ENCODE measurements around the gene RNF144A. TPM values are rescaled to one million over a fixed set of nuclear protein-coding genes. Genes with fewer than 3 reads are reported as not detected.

RNF144A gene
- polyA plus RNA-seq, 1 experiment: 0.24 TPM

GRCh38 chr2:7053650-7054265, 136.5 kb downstream of the RNF144A start:
- Histone ChIP-seq H3K27ac (ENCODE audit: low read depth, low read length) (no peak overlapping the region), H3K27me3 (ENCODE audit: control insufficient read depth, insufficient read depth, low read length) (no peaks in the 10 kb centered on the region), H3K9me3 (ENCODE audit: control insufficient read depth, insufficient read depth, low read length) (no peaks in the 10 kb centered on the region), H3K4me3 (ENCODE audit: low read depth, low read length) (no peak overlapping the region)
- ChIA-PET POLR2A (no interaction called here), CTCF (interaction anchor here (0.6 to 1.2 kb wide), 3 partner anchors 9 to 150 kb away, joined by 3 read pairs; no protein-coding TSS in a partner anchor)
- no peak for DNase-seq (ENCODE audit: low read depth, low spot score)
- no peak for TF ChIP-seq CTCF (IDR thresholded peaks at IDR 0.05; ENCODE audit: low read depth, low read length)

GRCh38 chr2:7057865-7058400, 140.7 kb downstream of the RNF144A start:
- TF ChIP-seq CTCF (IDR thresholded peaks at IDR 0.05; ENCODE audit: low read depth, low read length): no peak
- ChIA-PET CTCF (interaction anchor here (0.9 to 1.7 kb wide), 2 partner anchors 14 to 40 kb away, joined by 3 to 8 read pairs; no protein-coding TSS in a partner anchor), POLR2A (no interaction called here)
- Histone ChIP-seq H3K27ac (ENCODE audit: low read depth, low read length) (no peak overlapping the region), H3K27me3 (ENCODE audit: control insufficient read depth, insufficient read depth, low read length) (no peaks in the 10 kb centered on the region), H3K9me3 (ENCODE audit: control insufficient read depth, insufficient read depth, low read length) (no peaks in the 10 kb centered on the region), H3K4me3 (ENCODE audit: low read depth, low read length) (no peak overlapping the region)
- DNase-seq (ENCODE audit: low read depth, low spot score): no peak

GRCh38 chr2:7060156-7060555, 142.9 kb downstream of the RNF144A start:
- no peaks in the 10 kb centered on the region for H3K9me3 ChIP-seq (ENCODE audit: control insufficient read depth, insufficient read depth, low read length)
- H3K4me3 ChIP-seq (ENCODE audit: low read depth, low read length): no peak overlapping the region
- TF ChIP-seq CTCF (IDR thresholded peaks at IDR 0.05; ENCODE audit: low read depth, low read length): no peak
- H3K27ac ChIP-seq (ENCODE audit: low read depth, low read length): no peak overlapping the region
- CTCF ChIA-PET: interaction anchor here (1.0 kb wide), 1 partner anchor 16 kb away, joined by 3 read pairs; no protein-coding TSS in a partner anchor
- DNase-seq (ENCODE audit: low read depth, low spot score): no peak
- no peaks in the 10 kb centered on the region for H3K27me3 ChIP-seq (ENCODE audit: control insufficient read depth, insufficient read depth, low read length)
- POLR2A ChIA-PET: no interaction called here

GRCh38 chr2:7060631-7061449, 143.6 kb downstream of the RNF144A start:
- CTCF ChIA-PET: interaction anchor here (1.0 kb wide), 1 partner anchor 17 kb away, joined by 3 read pairs; no protein-coding TSS in a partner anchor
- DNase-seq (ENCODE audit: low read depth, low spot score): no peak
- Histone ChIP-seq H3K27ac (ENCODE audit: low read depth, low read length) (no peak overlapping the region), H3K4me3 (ENCODE audit: low read depth, low read length) (no peak overlapping the region), H3K9me3 (ENCODE audit: control insufficient read depth, insufficient read depth, low read length) (no peaks in the 10 kb centered on the region), H3K27me3 (ENCODE audit: control insufficient read depth, insufficient read depth, low read length) (no peaks in the 10 kb centered on the region)
- POLR2A ChIA-PET: interaction anchor here (0.6 kb wide), 1 partner anchor 20 kb away, joined by 3 read pairs; no protein-coding TSS in a partner anchor
- no peak for TF ChIP-seq CTCF (IDR thresholded peaks at IDR 0.05; ENCODE audit: low read depth, low read length)

GRCh38 chr2:7061450-7061789, 144.2 kb downstream of the RNF144A start:
- DNase-seq (ENCODE audit: low read depth, low spot score): no peak
- ChIA-PET CTCF (no interaction called here), POLR2A (no interaction called here)
- H3K27me3 ChIP-seq (ENCODE audit: control insufficient read depth, insufficient read depth, low read length): no peaks in the 10 kb centered on the region
- no peak for TF ChIP-seq CTCF (IDR thresholded peaks at IDR 0.05; ENCODE audit: low read depth, low read length)
- H3K9me3 ChIP-seq (ENCODE audit: control insufficient read depth, insufficient read depth, low read length): no peaks in the 10 kb centered on the region
- H3K4me3 ChIP-seq (ENCODE audit: low read depth, low read length): no peak overlapping the region
- no peak overlapping the region for H3K27ac ChIP-seq (ENCODE audit: low read depth, low read length)
